OCI-LY7 (cell line): ENCODE measurements around the gene CPNE5. TPM values are rescaled to one million over a fixed set of nuclear protein-coding genes. Genes with fewer than 3 reads are reported as not detected.

Experiments used
- BruUV-seq: library from RNA; stranded (reverse); fragments of 400-500 nt; replicated peaks from 2 replicates; lab custom pipeline; 2021; lab: Mats Ljungman, UMichigan
- CTCF ChIA-PET: fragments of 300-600 bp; sonication (Branson Sonifier 250); formaldehyde crosslinking; loops from one replicate; lab custom pipeline; 2022; ENCODE audit warnings: antibody characterized with exemption; ENCODE audit not compliant: unreplicated experiment; lab: Charles Lee
- POLR2A ChIA-PET: fragments of 300-600 bp; sonication (Branson Sonifier 250); formaldehyde crosslinking; loops from one replicate; lab custom pipeline; 2022; ENCODE audit warnings: antibody characterized with exemption; lab: Charles Lee
- DNase-seq: peaks from one replicate; pipeline ENCODE4 v3.0.0-alpha.2; 2015; ENCODE audit warnings: low spot score
- H2AFZ ChIP-seq: fragments of 200-600 bp; sonication (generic), shearing (Covaris generic); 2 replicates; pipeline ENCODE4 v1.6.1; 2014; ENCODE audit warnings: mild to moderate bottlenecking, antibody characterized with exemption, low read length, moderate library complexity
- H3K27ac ChIP-seq: fragments of 200-600 bp; sonication (generic); 2 replicates; pipeline ENCODE4 v1.5.1; 2014; ENCODE audit warnings: mixed run types, low read depth, mild to moderate bottlenecking, moderate library complexity, low read length, inconsistent platforms; ENCODE audit not compliant: poor library complexity, severe bottlenecking
- H3K36me3 ChIP-seq: fragments of 200-600 bp; sonication (generic); 2 replicates; pipeline ENCODE4 v1.6.1; 2014; ENCODE audit warnings: mild to moderate bottlenecking, antibody characterized with exemption, low read length, moderate library complexity, mixed read lengths; ENCODE audit not compliant: insufficient read depth
- H3K4me1 ChIP-seq: fragments of 200-600 bp; sonication (generic); 2 replicates; pipeline ENCODE4 v1.5.1; 2014; ENCODE audit warnings: mild to moderate bottlenecking, low read length; ENCODE audit not compliant: insufficient read depth, poor library complexity, severe bottlenecking
- H3K4me2 ChIP-seq: fragments of 200-600 bp; sonication (generic); 2 replicates; pipeline ENCODE4 v1.6.1; 2014; ENCODE audit warnings: mild to moderate bottlenecking, low read length
- H3K4me3 ChIP-seq: fragments of 200-600 bp; sonication (generic); 2 replicates; pipeline ENCODE4 v1.5.1; 2014; ENCODE audit warnings: mild to moderate bottlenecking, low read depth, low read length; ENCODE audit not compliant: poor library complexity, severe bottlenecking
- H3K79me2 ChIP-seq: fragments of 200-600 bp; sonication (generic); 2 replicates; pipeline ENCODE4 v1.6.1; 2016; ENCODE audit warnings: low read depth, mild to moderate bottlenecking, low read length, moderate library complexity, mixed read lengths; ENCODE audit not compliant: insufficient read depth
- H3K9me2 ChIP-seq: fragments of 200-600 bp; sonication (generic); 2 replicates; pipeline ENCODE4 v1.6.1; 2016; ENCODE audit warnings: mild to moderate bottlenecking, low read length, mixed read lengths; ENCODE audit not compliant: insufficient read depth
- H3K9me3 ChIP-seq: fragments of 200-600 bp; sonication (generic); 2 replicates; pipeline ENCODE4 v1.6.1; 2014; ENCODE audit warnings: mild to moderate bottlenecking, mixed run types, low read length, mixed read lengths
- H4K20me1 ChIP-seq: fragments of 200-600 bp; sonication (generic); 2 replicates; pipeline ENCODE4 v1.6.1; 2014; ENCODE audit warnings: mild to moderate bottlenecking, antibody characterized with exemption, low read length, moderate library complexity, mixed read lengths; ENCODE audit not compliant: insufficient read depth
- CTCF ChIP-seq: fragments of 200-600 bp; sonication (generic); conservative IDR thresholded peaks from 2 replicates; pipeline ENCODE4 v1.5.1; 2014; ENCODE audit warnings: mild to moderate bottlenecking, antibody characterized with exemption, low read length, moderate library complexity, mixed read lengths
- EZH2phosphoT487 ChIP-seq: fragments of 200-600 bp; sonication (generic); IDR thresholded peaks from 2 replicates; pipeline ENCODE4 v1.6.1; 2018; ENCODE audit warnings: low read depth, borderline replicate concordance, mild to moderate bottlenecking, mixed run types, antibody characterized with exemption, low read length, moderate library complexity, mixed read lengths
- intact Hi-C: fragments of 100-400 bp; cut with micrococcal nuclease; formaldehyde crosslinking; loops from one replicate; pipeline ENCODE4 v1.10.0; 2022; ENCODE audit not compliant: unreplicated experiment
- total RNA-seq, 2 experiments: library from RNA; depleted of rRNA in 1 of 2; stranded (reverse); fragments of >200 nt in 1 of 2; shearing (Covaris generic) in 1 of 2; gene quantifications; 2 replicates each; pipeline ENCODE4 v1.2.3, GENCODE V29; 2014 to 2022

CPNE5 gene
- total RNA-seq, 2 experiments from 2014 or later, result 37.7 to 89.8 TPM

- POLR2A ChIA-PET, result no interaction called here
- TF ChIP-seq EZH2phosphoT487 (no peak), CTCF (no peak)
- CTCF ChIA-PET, result no interaction called here
Observed at GRCh38 chr6:36805096-36805797, 34.0 kb downstream of the CPNE5 start.

GRCh38 chr6:36804563-36804962, 34.7 kb downstream of the CPNE5 start:
- no peaks in the 10 kb centered on the region for H3K9me3 ChIP-seq
- H4K20me1 ChIP-seq, result no peaks in the 10 kb centered on the region
- H3K4me1 ChIP-seq, result no peaks in the 10 kb centered on the region
- no peaks in the 10 kb centered on the region for H3K79me2 ChIP-seq
- TF ChIP-seq EZH2phosphoT487, result no peak
- no peak for TF ChIP-seq CTCF
- BruUV-seq, result no TSS peak
- DNase-seq, result no peak
- intact Hi-C loops, result no loop called here
- H3K36me3 ChIP-seq, result no peaks in the 10 kb centered on the region
- H3K4me3 ChIP-seq, result no peak overlapping the region
- no peak overlapping the region for H2AFZ ChIP-seq
- H3K9me2 ChIP-seq, result no peaks in the 10 kb centered on the region
- POLR2A ChIA-PET, result no interaction called here
- no peak overlapping the region for H3K27ac ChIP-seq
- CTCF ChIA-PET, result no interaction called here
- H3K4me2 ChIP-seq, result no peak overlapping the region

More at GRCh38 chr6:36805096-36805797, 34.0 kb downstream of the CPNE5 start:
- Histone ChIP-seq H3K9me3 (no peaks in the 10 kb centered on the region), H3K4me3 (no peak overlapping the region), H2AFZ (no peak overlapping the region), H3K4me2 (no peak overlapping the region), H3K4me1 (no peaks in the 10 kb centered on the region), H4K20me1 (no peaks in the 10 kb centered on the region), H3K79me2 (no peaks in the 10 kb centered on the region), H3K27ac (no peak overlapping the region), H3K36me3 (no peaks in the 10 kb centered on the region), H3K9me2 (no peaks in the 10 kb centered on the region)
- intact Hi-C loops, result no loop called here
- BruUV-seq, result no TSS peak
- DNase-seq, result no peak

DNA sequence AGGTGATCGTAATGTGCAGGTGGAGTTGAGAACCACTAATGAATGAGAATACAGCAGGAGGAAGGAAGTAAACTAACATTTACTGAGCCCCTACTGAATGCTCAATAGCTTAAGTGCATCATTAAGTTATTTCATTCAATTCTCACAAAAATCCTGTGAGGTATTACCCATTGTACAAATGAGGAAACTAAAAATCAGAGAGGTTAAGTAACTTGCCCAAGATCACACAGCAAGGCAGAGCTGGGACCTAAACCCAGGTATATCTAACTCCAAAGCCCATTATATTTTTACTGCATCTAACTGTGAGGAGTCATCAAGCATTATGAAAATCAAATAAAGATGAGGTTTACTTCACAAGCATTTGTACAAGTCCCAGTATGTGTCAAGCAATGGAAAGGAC, 35.3 kb downstream of the CPNE5 start:
- Histone ChIP-seq H3K36me3 (no peaks in the 10 kb centered on the region), H3K4me1 (no peaks in the 10 kb centered on the region), H3K79me2 (no peaks in the 10 kb centered on the region), H2AFZ (no peak overlapping the region), H4K20me1 (no peaks in the 10 kb centered on the region), H3K27ac (no peak overlapping the region), H3K4me3 (no peak overlapping the region), H3K4me2 (no peak overlapping the region), H3K9me3 (no peaks in the 10 kb centered on the region), H3K9me2 (no peaks in the 10 kb centered on the region)
- no peak for TF ChIP-seq EZH2phosphoT487
- no peak for TF ChIP-seq CTCF
- ChIA-PET POLR2A (interaction anchor here (0.5 kb wide), 1 partner anchor 562 kb away, joined by 5 read pairs; no protein-coding TSS in a partner anchor), CTCF (interaction anchor here (0.6 kb wide), 1 partner anchor 45 kb away, joined by 3 read pairs; no protein-coding TSS in a partner anchor)
- BruUV-seq, result no TSS peak
- DNase-seq, result no peak
- intact Hi-C loops, result no loop called here
